HG02610 (cell line): ENCODE data around the gene UBTD1.

ENCODE experiments used
- ATAC-seq: cut with Tn5 transposase; IDR thresholded peaks from one replicate; pipeline ENCODE4 v1.9.1; 2021; ENCODE audit warnings: mild to moderate bottlenecking, moderate library complexity; ENCODE audit not compliant: unreplicated experiment

UBTD1 gene

GRCh38 chr10:97481071-97481470, 17.7 kb upstream of the UBTD1 start:
- ATAC-seq, result no peak

- no peak for ATAC-seq
These were observed 16.3 kb upstream of the UBTD1 start for GRCh38 chr10:97482381-97482780.

DNA sequence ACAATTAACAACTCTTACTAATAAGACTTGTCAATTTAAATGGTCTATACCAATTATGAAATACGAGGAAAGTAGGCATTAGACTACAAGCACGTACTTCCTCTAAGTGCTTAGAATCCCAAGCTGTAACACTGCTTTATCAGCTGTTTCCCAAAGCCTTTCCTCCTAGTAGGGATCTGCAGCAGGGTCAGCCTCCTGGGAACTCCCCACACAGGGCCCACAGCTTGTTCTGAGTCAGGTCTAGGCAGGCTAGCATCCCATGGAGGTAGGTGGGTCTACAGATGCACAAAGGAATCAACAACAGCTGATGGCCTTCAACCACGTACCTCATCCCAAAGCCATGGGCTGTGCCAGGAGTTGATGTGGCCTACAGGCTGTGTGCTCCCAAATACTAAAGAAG, 15.2 kb upstream of the UBTD1 start:
- no peak for ATAC-seq

DNA sequence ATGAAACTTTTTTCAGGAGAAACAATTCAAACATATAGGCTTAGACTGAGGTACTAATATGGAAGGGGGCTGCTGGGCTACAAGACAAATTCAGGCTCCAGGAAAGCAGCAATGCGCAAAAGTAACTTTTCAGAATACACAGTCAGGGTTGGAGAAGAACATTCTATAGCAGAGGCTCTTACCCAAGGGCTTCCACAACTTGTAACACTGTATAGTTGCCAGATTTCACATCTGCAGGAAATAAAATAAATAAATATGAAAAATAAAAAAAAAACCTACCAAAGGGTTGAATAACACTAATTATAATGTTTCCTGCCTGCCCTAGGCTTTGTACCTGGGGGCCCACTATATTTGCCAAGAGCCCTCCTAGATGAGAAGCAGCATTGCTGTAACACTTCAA, 14.8 kb upstream of the UBTD1 start:
- no peak for ATAC-seq

- ATAC-seq, result no peak
These were observed 13.0 kb upstream of the UBTD1 start for GRCh38 chr10:97485647-97486281.

DNA sequence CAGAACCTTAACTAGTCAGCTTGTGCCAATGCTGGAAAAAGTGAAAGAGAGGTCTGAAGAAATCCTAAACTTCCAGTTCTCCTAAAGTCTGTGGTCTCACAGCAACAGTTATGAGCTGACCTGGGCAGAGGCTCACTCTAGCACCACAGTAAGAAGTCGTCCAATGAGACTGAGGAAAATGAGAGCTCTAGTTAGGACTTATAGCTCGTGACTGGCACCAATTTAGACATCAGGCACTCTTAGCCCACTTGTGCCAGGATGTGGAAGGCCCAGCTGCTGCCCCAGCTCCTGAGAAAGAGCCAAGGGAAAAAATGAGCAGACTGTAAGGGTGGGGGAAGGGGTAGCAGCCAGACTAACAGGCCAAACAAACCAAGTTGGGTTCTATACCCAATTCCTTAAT, 8.1 kb upstream of the UBTD1 start:
- ATAC-seq, result no peak

DNA sequence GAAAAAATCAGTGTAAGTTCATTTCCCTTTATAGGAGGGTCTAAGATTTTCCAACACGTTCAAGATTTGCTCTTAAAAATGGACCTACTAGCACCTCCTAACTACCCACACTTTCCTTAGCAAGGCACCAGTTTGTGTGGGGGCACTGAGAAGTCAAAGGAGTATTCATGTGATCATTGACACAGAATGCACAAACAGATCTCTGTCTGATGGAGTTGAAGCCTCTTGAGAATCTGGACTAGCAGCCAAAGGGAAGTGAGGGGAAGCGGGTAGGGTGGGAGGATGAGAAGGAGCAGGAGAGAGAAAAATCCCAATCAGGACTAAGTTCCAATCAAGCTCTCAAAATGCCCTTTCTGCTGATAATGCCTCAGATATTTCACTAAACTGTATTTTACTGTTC, 4.6 kb upstream of the UBTD1 start:
- ATAC-seq, result no peak

DNA sequence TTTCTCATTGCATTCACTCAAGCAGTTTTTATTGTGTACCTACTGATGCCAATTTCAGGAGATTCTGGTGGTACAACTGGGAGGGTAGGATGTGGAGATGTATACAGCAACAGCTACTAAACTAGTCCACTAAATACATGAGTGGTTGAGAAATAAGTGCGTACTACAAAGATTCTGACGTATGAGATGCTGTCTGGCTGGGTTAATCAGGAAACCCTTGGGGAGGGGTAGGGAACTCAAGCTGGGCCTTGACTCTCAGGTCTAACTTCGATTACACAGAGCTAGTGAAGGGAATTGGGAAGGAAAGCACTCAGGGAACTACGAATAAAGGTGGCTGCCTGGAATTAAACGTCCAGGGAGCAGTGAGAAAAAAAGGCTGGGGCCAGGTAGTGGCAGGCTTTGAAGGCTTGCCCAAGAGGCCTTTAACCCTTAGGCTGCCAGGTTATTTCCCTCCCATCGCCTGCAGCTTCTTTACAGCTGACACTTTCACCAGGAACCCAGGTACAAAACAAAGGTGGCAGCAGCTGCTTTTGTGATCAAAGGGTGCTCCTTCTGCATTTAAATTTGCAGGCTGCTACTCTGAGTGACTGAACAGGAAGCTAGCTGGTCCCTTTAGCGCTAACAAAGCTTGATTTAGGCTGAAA, 3.7 kb upstream of the UBTD1 start:
- ATAC-seq, result no peak

DNA sequence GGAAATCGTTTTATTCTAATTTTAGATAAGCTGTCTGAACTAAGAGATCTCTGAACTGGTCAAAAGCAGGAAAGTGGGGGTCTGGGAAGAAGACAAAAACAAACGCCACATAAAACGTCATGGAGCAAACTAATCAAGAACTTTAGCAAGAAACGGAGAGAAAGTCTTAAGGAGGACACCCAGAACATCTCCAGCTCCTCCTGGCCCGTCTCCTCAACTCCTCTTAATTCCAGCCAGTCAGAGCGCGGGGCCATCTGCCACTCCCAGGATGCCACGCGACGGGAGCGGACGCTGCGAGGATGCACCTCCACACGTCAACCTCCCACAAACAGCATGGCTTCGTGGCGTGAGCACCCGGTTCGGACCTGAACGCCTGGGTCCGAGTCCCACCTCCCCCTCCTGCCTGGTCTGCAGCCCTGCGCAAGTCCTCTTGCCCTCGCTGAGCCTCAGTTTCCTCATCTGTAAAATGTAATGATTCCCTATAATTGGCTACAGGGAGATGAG, 1.1 kb upstream of the UBTD1 start:
- peak; percentile 26 for ATAC-seq

DNA sequence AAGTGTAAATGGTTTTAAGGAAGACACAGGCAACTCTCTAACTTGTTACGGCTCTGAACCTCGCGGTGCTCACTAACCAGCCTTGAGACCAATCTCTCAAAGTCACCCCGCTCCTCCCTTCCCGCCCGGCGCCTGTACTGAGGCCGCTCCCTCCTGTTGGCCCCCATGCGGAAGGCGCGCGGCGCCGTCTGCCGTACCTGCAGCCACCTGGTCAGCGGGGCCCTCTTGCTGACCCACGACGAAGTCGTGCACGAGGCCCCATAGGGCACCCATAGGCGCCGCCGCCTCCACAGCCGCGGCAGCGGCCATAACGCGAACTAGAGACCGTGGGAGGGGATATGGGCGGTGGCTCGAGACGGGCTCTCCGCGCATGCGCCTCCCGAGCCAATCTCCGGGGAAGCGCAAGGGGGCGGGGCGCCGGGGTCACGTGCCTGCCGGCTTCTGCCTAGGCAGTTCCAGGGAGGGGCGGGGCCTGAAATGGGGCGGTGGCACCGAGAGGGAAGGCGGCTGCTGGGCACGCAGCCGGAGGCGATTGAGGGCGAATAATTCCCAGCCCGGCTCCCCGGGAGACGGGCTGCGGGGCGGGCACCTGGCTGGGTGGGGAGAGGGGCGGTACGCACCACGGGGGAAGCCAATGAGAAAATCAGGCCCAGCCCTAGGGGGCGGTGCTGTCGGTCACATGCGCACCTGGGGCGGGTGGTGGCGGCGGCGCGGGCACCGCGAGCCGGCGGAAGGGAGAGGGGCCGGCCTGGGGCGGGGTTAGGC, 466 bp upstream of the UBTD1 start, which contains the start of gene MMS19:
Gene MMS19, minus strand, starts transcription at position 347 of the 765 bp plus-strand sequence. Its CDS starts 38 bp downstream, at position 309.
- ATAC-seq, result peak; percentile 94

GRCh38 chr10:97499561-97500296, 1.0 kb downstream of the UBTD1 start:
- no peak for ATAC-seq

DNA sequence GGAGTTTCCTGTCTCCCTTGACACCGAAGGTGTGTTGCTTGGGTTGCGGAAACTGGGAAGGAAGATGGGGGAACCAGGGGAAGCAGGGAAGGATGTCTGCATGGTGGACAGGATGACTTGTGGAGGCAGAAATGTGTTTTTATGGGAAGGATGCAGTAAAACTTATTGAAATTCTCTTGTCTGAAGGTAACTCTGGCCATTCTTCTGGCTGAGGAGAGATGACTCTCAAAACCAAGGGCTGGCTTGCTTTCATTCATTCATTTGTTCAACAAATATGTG, 1.5 kb downstream of the UBTD1 start:
- no peak for ATAC-seq

DNA sequence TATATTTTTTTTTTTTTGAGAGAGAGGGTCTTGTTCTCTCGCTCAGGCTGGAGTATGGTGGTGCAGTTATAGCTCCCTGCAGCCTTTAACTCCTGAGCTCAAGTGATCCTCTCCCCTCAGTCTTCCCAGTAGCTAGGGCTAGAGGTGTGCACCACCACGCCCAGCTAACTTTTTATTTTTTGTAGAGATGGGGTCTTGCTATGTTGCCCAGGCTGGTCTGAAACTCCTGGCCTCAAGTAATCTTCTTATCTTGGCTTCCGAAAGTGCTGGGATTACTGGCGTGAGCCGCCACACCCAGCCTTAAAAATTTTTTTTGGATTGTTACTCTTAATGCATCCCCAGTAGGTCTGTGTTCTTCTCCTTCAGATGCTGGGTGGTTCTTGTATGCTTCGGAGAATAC, 4.2 kb downstream of the UBTD1 start:
- no peak for ATAC-seq

GRCh38 chr10:97503406-97503805, 4.7 kb downstream of the UBTD1 start:
- ATAC-seq, result no peak

DNA sequence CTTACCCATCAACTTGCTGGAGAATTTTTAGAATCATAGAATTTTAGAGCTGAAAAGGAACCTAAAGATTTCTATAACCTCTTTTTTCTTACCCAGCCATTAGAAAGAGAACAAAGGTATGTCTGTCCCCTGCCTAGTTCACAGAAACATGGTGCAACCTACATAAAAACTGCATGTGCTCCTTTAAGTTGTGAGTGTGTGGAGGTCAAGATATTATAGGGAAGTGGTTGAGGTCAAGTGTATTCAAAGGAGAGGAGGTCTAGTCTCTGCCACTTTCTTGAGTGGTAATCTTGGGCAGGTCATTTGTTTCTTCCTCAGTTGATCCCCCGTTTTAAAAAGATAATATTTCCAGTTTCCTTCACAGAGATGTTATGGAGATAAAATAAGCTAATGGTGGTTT, 6.4 kb downstream of the UBTD1 start:
- ATAC-seq, result no peak

- peak; percentile 53 for ATAC-seq
These were observed 7.7 kb downstream of the UBTD1 start for GRCh38 chr10:97506199-97506991.

DNA sequence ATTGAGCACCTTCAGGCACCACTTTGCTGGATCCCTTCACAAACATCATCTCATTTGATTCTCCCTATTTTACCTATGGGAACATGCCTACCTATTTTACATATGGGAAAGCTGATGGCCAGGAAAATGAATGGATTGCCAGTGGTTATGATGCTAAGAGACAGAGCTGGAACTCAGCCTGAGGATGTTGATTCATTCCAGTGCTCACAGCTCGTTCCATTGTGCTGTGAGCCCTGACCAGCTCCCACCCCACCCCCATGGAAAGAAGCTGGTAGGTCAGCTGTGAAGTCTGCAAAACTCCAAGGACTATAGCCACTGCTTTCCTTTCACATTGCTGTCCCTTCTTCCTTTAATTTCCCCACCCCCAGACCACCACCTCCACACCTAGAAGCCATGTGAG, 9.6 kb downstream of the UBTD1 start:
- no peak for ATAC-seq

DNA sequence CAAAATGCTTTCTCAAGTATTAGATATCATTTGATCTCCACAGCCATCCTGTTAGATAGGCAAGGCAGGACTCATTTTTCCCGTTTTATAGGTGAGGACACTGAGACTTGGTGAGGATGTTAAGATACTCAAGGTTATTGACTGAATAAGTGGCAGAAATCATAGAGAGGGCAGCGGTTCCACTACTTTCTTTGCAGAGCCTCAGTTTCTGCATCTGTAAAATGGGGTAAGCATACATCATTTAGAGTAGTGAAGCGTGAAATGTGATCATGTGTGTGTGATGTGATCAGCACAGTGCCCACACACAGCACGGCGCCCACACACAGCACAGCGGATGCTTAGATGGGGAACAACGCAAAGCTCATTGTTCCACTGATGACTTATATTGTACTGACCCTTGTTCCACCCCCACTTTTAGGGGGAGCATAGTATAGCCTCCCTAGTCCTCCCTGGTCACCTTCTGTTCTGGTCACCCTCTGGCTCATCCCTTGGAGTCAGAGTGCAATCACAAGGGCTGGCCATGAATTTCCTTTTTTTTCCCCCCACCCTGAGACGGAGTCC, 10.5 kb downstream of the UBTD1 start:
- ATAC-seq, result no peak

- no peak for ATAC-seq
These were observed 12.0 kb downstream of the UBTD1 start for GRCh38 chr10:97510686-97511085.

- no peak for ATAC-seq
These were observed 13.2 kb downstream of the UBTD1 start for GRCh38 chr10:97511711-97512440.
